B cell (primary cell): ENCODE data around the gene JAKMIP2.

Experiments
- CTCF ChIP-seq: fragments of 200-600 bp; IDR thresholded peaks from one replicate; pipeline ENCODE4 v1.8.0; 2022; ENCODE audit warnings: antibody characterized with exemption, mild to moderate bottlenecking
- EZH2 ChIP-seq: IDR thresholded peaks from 2 replicates; pipeline ENCODE4 v1.6.1; 2012; ENCODE audit warnings: borderline replicate concordance, low read depth, mild to moderate bottlenecking, moderate library complexity, low read length; ENCODE audit not compliant: insufficient read depth, poor library complexity, severe bottlenecking

GRCh38 chr5:147822686-147823491 is 40.4 kb upstream of the JAKMIP2 start:
- no peak for TF ChIP-seq EZH2
- peak; percentile 94 for TF ChIP-seq CTCF
